Measurements from ENCODE around the gene NRXN3.
A peak's percentile ranks its signal among the peaks of the same experiment; 100 is the strongest.

NRXN3 gene

DNA sequence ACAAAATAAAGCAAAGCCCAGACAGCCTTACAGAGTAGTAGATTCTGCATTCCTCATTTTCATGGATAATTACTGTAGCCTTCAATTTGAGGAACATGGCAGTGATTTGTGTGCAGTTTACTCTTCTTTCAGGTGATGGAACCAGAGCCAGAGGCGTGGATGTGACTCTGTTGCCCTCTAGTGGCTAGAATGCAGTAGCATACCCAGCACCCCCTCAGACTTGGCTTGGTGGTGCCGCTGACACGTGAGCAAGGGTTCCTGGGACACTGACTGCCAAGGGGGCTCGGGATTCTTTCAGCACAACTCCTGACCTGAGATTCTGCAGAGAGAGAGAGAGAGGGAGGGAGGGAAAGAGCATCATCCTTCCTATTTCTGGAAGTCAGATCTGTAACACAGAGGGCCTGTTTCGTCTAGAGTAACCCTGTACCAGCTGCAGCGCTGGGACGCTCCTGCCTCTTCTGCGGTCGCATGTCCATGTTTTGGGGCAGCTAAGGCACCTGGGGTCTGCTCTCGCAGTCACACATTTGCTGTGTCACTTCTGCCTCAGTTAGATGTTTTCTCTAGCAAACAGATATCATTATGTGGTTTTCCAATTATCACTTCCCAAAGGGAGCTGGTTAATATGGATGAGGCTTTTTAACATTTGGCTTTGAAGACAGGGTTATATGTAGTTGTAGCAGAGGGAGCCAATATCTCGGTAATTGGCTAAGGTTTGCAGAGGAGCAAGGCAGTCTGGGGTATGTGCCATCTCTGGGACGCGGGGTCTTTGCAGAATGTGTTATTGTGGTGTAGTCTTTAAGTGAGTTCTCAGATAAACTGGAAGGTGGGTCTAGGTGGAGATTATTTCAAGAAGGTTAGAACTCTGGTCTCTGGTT is 428.1 kb downstream of the NRXN3 start:
- DNase-seq = peak; percentile 36 to 66

DNA sequence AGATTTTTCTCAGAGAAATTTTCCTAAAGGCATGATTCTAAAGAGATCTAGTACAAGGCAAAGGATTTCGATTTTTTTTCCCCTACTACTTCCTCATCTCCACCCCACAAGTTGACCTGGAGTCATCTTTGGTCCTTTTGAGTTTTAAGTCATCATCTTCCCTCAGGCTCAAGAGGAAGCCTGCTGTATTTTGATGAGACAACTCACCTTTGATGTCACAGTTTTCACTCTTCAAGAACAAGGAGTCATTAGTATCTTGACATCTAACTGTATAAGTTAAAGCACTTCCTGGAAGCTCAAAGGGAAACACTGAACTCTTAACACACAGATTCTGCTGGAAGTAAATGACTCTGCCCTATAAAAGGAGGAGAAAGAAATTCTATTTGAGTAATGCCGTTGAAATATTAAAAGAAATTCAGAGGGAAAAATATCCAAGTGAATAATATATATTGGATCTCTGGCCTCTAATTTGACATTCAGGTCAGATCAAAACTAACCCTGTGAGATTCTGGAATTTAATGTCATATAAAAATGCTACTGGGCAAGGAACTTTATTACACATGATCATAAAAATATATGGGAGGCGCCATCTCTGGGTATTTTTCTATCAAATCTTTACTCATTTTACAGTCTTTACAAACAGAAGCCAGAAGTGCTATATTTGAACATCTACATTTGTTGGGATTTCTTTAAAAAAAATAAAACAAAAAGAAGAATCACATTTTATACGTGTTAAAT is 435.0 kb downstream of the NRXN3 start:
- no peak for DNase-seq

DNA sequence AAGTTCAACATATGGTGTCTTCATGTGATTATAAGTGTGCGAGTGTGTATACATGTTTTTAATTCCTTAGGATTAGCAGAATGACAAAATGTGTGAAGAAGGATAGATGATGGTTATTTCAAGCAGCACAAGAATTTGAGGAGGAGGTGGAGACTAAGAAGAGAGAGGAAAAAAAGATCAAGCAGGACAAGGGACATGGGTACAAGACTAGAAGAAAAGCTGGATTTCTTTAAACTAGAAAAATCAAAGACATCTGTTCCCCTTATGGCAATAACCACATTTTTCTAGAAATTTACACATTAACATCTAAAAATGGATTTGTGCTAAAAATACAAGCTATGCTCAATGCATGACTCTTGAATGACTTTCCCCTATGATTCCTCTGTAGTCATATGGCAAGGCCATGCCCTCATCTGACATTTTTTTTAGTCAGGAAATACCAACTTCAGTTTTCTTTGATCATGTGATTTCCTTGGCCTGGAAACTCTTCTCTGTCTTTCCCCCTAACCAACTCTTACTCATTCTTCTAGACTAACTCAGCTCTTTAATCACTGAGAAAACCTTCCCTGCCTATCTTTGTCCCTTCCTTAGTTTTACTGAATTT is 435.8 kb downstream of the NRXN3 start:
- no peak for DNase-seq

DNA sequence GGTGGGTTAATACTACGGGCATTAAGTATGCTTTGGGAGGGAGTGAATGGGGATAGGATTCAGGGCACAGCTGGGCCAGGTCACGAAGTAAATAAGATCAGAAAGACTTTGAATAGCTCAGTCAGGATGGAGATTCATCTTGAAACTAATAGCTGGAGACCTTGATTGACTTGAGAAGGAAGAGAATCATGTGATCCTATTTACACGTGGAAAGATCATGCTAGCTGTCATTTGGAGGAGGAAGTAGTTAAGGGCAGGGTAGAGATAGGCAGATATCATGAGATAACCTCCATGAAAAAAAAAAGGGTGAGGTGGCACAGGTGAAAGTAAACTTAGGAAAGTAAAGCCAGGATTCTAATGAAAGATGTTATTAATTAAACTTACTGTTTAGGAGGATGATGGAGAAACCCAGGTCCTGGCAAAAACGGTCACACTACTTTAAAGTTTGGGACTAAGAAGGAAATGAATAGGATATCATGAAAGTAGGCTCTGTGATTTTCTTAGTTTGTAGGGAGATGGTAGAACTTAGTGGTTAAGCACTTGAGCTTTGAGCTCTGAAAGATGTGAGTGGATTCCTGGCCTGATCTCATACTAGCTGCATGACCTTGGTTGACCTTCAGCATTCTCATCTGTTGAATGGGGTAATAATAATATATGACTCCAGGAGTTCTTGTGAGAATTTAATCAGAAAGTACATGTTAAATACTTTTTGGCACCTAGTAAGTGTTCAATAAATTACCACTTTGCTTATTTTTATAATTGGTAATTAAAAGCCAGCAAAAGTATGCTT is 439.0 kb downstream of the NRXN3 start:
- no peak for DNase-seq

DNA sequence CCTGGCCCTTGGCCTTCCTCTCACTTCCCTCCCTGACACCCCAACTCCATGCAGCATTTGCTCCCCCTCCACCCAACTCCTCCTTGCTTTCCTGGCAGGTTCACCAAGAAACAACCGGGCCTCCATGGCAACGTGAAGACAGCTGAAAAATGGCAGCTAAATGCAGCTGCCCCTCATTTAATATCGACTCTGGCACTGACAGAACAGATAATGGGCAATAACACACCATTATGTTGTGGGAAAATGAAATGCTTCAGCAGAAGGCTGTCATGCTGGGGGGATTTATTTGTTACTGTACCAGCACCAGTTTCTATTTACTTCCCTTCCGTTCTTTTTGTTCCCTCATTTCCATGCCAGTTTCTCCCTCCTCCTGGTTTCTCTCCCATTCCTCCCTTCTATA is 440.8 kb downstream of the NRXN3 start:
- DNase-seq = no peak

DNA sequence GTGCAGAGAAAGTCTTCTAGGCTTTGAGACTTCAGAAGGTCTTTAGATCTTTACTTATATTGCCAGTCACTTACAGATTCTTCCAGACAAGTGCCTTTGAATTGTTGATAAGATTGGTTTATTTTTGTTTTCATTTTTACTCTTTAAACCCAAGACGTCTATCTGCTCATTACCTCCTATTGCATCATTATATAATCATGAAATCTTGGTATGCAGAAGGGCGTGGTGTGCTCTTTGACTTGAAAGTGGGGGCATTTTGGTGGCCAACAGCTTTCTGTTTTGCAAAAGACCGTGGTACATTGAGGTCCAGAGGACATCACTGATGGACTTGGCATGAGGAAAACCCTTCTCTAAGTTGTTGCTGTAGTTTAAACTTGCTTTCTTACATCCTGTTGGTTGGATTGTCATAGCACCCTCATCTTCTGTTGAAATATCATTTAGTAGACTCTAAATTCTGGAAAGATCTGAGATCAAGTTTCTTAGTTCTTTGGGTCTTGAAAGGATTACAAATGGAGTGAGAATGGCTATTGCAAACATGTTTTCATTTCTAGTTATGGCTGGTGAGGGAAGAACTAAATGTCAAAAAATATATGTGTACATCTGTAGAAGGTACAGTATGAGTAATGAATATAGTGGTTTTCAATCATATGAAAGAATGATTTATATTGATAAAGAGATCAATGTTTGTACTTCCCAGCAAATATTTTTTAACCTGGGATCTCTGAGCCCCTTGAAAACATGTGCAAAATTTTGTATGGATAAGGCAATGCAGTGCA is 441.8 kb downstream of the NRXN3 start:
- no peak for DNase-seq

DNA sequence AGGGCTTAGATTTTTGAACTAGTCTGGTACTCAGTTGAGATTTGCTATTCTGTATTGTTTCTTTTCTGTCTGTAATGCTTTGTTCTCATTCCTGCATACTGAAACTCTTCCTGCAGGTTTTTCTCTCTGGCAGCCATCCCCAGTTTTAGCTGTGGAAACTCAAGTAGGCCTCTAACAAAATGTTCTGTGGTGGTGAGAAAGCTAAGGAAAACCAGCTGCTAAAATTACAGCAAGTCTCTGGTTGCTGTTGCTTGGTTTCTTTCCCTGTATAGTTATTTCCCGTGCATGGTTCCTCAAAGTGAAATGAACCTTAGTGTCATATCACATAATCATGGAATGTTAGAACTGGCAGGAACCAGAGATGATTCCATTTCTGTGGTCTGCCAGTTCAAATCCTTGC is 442.5 kb downstream of the NRXN3 start:
- no peak for DNase-seq

DNA sequence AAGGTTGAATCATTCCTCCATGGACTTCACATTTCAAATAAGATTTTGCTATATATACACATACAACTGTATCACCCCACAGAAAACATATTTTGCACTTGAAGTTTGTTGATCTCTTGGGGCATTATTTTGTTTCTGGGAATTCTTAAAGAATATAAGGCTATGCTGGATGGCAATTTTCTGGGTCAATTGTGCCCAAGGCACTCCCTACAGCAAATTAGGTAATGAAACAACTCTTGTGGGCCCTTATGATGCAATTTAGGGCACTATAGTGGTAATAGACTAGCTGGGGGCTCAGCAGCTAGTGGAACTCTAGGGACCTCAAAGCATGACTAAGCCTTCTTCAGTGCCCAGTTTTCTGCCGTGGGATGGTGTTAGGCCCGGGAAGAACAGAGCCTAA is 444.4 kb downstream of the NRXN3 start:
- no peak for DNase-seq

DNA sequence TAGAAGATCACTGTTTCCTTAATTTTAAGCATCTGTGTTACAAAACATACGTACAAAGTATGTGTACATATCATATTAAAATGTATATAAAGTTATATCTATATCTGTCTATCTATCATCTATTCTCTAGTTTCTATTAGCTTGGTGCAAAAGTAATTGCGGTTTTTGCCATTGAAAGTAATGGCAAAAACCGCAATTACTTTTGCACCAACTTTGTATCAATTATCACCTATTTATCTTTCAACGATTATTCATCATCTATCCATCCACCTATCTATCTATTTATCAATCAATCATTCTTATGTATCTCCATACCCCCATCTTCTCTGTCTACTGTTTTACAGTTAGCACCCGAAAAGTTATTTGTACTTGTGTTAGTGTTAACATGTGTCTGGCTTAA is 447.6 kb downstream of the NRXN3 start:
- DNase-seq = no peak

DNA sequence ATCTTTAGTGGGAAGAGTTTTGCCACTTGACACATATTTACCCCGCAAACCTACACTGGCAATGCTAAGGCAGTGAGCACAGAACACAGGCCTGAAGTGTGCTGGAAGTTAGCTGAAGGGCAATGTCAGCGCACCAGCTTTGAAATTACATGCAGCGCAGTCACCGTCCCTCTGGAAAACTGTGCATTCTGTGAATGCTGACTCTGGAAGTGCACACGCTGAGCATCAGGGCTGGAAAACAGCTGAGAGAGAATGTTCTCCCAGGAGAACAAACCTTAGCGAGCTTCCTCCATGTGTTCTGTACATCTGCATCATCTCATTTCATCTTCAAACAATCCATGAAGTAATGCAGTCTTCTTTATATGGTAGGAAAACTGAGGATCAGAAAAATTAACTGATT is 448.2 kb downstream of the NRXN3 start:
- no peak for DNase-seq

DNA sequence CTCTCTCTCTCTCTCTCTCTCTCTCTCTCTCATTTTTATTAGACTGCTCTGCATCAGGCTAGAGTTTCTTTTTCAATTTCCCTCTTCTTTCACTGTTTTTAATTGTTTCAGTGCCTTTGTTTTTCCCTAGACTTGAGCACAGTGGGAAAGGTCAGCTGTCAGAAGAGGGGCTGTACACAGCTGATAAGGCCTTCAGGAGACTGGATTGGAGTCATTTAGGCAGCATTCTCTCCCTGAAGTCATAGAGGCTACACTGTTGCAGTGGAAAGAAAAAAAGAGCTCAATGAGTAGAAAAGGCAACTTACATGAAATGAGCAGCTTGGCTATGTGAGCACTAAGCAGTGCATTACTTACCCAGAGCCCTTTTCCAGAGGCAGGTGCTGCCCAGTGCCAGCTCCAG is 456.9 kb downstream of the NRXN3 start:
- DNase-seq = no peak

DNA sequence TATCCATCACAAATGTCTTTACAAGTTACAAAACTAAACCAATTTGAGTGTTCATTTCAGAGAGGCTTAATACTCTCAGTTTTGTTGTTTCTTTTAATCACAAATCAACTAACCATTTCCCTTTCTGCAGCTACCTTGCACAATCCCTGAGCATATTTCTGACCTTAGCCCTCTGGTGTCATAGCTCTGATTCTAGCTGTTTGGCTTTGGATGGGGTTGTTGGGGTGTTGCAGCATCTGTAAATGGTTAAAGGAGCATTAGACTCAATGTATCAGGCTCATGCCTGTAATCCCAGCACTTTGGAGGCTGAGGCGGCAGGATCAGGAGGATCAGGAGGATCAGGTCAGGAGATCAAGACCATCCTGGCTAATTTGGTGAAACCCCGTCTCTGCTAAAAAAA is 461.4 kb downstream of the NRXN3 start:
- DNase-seq = no peak

DNA sequence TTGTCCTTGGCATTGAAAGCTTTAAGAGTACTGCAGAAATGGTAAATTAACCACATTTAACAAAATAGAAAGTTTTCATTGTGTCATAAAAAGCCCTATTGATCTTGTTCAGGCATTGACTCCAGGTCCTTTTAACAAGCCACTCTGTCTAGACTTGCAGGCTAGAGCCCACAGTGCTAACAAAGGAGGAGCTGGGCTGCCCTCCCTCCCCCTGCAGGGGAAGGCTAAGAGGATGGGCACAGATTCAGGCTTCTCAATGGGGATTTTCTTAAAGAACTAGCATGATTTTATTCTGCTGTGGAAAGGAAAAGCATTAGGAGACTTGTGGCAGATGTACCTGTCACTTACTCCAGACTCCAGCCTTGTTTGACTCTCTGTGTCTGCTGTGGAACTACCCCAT is 463.6 kb downstream of the NRXN3 start:
- DNase-seq = no peak

DNA sequence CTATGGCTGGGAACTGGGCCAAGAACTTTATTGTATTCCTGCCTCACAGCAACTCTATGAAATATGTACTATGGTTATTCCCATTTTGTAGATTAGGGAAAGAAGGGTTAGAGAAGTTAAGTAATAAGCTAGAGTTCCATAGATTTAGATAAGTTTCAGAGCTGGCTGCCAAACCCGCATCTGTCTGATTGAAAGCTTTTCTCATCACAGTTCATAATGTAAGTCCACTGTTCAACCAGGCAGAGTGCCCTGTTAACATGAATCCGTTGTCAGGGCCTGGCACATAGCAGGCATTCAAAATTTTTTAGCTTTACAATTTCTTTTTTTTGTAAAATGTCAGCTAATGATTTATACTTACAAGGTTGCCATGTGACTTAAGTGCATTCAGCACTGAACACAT is 467.3 kb downstream of the NRXN3 start:
- DNase-seq = no peak

DNA sequence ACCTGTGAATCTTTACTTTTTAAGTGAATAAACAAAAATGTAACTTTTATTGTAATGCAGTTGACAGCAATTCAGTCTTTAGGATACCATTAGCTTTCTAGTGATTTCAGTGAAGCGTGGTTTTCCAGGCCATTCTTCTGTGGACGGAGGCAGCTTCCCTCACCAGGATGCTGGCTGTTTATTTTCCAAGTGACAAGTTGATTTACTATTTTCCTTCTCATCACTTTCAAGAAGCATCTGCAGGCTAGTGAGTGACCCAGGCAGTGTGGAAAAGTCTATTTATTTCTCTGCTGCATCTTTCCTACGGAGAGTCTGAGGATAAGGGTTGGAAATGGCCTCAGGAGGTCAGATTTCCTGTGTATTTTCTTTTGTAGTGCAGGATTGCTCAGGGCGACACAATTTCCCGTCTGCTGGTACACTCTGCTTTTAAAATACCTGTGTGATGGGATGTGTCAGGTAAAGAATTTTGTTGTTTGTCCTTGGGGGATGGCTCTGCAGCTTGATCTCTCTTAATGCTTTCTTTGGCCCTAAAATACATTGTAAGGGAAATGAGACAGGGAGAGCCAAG is 467.8 kb downstream of the NRXN3 start:
- no peak for DNase-seq

DNA sequence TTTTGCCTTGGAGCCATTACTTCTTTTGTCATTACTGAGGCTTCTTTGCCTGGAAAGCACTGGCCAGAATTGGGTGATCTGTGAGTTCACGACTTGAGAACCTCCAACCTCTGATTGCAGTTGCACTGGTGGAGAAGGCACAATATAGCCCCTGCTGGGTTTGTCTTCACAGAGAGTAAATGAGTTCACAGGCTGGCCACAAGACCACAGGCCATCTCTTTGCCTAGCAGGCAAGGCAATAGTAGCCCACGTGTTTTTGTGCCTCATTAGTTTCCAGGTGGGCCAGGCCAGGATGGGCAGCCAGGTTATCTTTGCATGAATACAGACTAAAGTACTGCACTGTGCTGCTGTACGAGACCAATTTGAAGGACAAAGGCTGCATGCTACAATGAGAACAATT is 468.8 kb downstream of the NRXN3 start:
- no peak for DNase-seq

DNA sequence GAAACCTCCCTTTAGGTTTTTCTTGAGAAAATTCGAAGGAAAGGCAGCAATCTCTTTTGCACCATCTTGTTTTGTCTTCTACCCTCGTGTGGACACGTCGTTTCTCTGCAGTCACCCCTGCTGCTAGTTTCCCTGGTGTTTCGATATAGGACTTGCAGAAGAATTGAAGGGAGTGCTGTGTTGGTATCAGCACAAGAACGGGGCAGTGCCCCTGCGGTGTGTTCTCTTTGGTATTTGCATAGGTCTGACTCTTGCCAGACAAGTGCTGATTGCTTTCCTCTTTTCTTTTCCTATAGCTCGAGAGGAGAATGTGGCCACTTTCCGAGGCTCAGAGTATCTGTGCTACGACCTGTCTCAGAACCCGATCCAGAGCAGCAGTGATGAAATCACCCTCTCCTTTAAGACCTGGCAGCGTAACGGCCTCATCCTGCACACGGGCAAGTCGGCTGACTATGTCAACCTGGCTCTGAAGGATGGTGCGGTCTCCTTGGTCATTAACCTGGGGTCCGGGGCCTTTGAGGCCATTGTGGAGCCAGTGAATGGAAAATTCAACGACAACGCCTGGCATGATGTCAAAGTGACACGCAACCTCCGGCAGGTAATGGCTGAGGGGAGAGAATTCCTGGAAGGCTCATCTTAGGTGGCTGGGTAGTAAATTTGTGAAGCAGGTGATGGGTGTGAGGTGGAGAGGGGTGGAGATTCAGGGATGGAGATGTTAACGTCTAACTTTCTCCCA is 474.8 kb downstream of the NRXN3 start:
- no peak for DNase-seq

DNA sequence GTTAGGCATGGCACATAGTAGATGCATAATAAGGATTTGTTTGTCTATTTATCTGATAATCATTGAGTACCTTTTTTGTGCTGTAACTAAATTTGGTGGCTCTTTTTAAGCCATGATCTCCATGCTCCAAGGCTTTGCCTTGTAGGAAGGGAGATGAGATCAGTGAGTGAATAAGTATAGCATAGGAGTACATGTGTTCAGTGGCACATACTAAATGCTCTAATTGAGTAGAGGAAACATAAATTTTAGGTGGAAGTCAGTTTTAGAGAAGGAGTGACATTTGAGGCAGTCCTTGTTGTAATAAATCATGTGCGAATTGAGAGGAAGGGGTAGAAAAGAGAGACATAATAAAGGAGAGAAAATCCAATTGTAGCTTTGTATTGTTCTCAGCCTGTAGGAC is 482.6 kb downstream of the NRXN3 start:
- no peak for DNase-seq

DNA sequence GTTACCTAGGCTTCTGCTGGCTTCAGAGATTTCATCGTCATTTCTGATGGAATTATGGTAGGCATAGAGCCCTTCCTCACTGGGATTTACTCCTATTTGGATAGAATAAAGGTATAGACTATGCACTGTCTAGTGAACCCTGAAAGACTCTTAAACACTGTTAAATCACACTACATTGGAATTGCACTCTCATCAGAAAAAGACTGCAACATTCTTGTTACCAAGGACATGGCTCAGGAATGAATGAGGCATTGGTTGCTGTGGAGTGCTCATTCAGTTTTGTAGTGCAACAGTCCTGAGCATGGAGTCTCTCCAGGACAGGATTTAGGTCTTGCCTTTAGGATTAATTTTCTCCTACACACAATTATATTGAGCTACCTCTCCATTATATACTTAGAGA is 483.0 kb downstream of the NRXN3 start:
- no peak for DNase-seq

DNA sequence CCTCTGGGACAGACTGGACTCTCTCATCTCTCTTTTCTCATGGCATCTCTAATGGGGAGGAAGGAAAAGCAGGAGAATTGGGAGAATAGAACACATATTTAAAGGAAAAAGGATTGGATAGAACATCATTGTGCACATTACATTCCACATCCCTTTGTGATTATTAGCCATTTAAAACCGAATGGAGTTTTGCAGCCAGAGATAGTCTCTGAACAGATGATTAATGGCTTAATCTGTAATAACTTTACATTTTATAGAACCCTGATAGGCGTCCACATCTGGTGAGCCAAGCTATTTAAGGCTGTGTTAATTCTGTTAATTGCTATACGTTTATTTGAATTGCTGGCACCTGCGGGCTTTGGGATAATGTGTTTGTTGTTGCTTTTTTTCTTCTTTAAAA is 487.3 kb downstream of the NRXN3 start:
- DNase-seq = no peak

DNA sequence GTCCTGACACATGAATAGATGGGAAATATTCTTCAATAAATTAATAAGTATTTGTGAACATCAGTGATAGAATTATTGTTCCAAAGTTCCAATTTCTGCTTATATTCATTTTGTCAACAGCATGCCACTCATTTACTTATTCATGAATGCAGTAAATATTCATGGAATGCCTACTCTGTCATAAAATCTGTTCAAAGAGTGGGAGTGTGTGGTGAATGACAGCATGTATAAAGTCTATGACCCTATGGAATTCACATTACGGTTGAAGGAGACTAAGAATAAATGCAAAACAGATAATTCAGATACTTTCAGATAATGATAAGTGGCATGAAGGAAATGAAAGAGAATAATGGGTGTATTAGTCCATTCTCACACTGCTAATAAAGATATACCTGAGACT is 494.7 kb downstream of the NRXN3 start:
- no peak for DNase-seq

All from NCI-H446 (cell line).